PFSK-1 (cell line): ENCODE measurements around the gene CHID1.

ENCODE experiments used
- FOXP2 ChIP-seq: optimal IDR thresholded peaks from 2 replicates; pipeline ENCODE3; 2011; ENCODE audit warnings: borderline replicate concordance, control low read depth, inconsistent platforms; ENCODE audit not compliant: insufficient read depth; ENCODE audit errors: extremely low read length, extremely low read depth
- POLR2AphosphoS5 ChIP-seq: IDR thresholded peaks from 2 replicates; pipeline ENCODE4 v1.6.1; 2012; ENCODE audit warnings: low read depth, mild to moderate bottlenecking, control low read depth, low read length, moderate library complexity
- SIN3A ChIP-seq: IDR thresholded peaks from 2 replicates; pipeline ENCODE4 v1.6.1; 2012; ENCODE audit warnings: mild to moderate bottlenecking, low read length, moderate library complexity, borderline replicate concordance; ENCODE audit not compliant: insufficient read depth
- TAF1 ChIP-seq: IDR thresholded peaks from 2 replicates; pipeline ENCODE4 v1.6.1; 2012; ENCODE audit warnings: low read length, control low read depth, borderline replicate concordance; ENCODE audit not compliant: insufficient read depth
- TF ChIP-seq, protein P1 (sequence below), 2 experiments: IDR thresholded peaks; 2 replicates each; pipeline versions ENCODE4 v1.6.1 to v1.8.0; 2011 to 2012; ENCODE audit warnings: low read depth in 2 of 2, low read length in 2 of 2, control low read depth in 1 of 2, inconsistent platforms in 1 of 2, mild to moderate bottlenecking in 1 of 2, moderate library complexity in 1 of 2; ENCODE audit not compliant: insufficient read depth in 1 of 2

CHID1 gene

DNA sequence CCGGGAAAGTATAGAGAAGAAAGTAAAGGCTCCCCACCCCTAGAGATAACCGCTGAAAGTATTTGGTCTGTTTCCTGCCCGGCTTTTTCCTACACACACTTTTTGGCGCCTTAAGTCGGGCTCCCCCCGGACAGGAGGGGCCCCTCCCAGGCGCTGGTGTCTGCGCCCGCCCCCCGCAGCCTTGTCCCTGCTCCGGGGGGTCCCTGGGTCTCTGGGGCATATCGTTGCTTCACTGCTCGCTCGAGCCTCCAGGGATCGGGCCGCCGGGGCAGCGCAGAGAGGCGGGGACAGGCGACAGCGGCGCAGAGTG, 83.8 kb downstream of the CHID1 start:
- TF ChIP-seq SIN3A (no peak), FOXP2 (no peak), TAF1 (no peak), POLR2AphosphoS5 (no peak)
- TF ChIP-seq, protein P1, sequence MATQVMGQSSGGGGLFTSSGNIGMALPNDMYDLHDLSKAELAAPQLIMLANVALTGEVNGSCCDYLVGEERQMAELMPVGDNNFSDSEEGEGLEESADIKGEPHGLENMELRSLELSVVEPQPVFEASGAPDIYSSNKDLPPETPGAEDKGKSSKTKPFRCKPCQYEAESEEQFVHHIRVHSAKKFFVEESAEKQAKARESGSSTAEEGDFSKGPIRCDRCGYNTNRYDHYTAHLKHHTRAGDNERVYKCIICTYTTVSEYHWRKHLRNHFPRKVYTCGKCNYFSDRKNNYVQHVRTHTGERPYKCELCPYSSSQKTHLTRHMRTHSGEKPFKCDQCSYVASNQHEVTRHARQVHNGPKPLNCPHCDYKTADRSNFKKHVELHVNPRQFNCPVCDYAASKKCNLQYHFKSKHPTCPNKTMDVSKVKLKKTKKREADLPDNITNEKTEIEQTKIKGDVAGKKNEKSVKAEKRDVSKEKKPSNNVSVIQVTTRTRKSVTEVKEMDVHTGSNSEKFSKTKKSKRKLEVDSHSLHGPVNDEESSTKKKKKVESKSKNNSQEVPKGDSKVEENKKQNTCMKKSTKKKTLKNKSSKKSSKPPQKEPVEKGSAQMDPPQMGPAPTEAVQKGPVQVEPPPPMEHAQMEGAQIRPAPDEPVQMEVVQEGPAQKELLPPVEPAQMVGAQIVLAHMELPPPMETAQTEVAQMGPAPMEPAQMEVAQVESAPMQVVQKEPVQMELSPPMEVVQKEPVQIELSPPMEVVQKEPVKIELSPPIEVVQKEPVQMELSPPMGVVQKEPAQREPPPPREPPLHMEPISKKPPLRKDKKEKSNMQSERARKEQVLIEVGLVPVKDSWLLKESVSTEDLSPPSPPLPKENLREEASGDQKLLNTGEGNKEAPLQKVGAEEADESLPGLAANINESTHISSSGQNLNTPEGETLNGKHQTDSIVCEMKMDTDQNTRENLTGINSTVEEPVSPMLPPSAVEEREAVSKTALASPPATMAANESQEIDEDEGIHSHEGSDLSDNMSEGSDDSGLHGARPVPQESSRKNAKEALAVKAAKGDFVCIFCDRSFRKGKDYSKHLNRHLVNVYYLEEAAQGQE (IDR thresholded peaks at IDR 0.05; ENCODE audit: insufficient read depth in 1 of 2, low read depth in 2 of 2, low read length in 2 of 2) = no peak

DNA sequence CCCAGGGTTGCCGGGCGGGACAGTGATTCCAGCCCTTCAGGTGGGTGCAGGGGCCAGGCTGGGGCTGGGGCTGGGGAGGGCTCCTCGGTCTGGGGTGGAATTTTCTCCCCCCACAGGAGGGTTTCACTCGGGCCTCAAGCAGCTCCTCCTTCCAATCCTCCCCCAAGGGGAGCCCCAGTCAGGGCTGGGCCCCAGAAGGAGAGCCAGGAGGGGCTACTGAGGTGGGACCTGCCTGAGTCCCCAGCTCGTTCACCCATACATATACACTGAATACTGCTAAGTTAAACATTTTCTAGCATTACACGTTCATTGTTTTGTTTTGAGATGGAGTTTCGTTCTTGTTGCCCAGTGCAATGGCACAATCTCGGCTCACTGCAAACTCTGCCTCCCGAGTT, 84.4 kb downstream of the CHID1 start:
- no peak for TF ChIP-seq TAF1
- TF ChIP-seq POLR2AphosphoS5 = no peak
- no peak for TF ChIP-seq SIN3A
- no peak for TF ChIP-seq FOXP2
- TF ChIP-seq, protein P1 (IDR thresholded peaks at IDR 0.05; ENCODE audit: insufficient read depth in 1 of 2, low read depth in 2 of 2, low read length in 2 of 2) = no peak

DNA sequence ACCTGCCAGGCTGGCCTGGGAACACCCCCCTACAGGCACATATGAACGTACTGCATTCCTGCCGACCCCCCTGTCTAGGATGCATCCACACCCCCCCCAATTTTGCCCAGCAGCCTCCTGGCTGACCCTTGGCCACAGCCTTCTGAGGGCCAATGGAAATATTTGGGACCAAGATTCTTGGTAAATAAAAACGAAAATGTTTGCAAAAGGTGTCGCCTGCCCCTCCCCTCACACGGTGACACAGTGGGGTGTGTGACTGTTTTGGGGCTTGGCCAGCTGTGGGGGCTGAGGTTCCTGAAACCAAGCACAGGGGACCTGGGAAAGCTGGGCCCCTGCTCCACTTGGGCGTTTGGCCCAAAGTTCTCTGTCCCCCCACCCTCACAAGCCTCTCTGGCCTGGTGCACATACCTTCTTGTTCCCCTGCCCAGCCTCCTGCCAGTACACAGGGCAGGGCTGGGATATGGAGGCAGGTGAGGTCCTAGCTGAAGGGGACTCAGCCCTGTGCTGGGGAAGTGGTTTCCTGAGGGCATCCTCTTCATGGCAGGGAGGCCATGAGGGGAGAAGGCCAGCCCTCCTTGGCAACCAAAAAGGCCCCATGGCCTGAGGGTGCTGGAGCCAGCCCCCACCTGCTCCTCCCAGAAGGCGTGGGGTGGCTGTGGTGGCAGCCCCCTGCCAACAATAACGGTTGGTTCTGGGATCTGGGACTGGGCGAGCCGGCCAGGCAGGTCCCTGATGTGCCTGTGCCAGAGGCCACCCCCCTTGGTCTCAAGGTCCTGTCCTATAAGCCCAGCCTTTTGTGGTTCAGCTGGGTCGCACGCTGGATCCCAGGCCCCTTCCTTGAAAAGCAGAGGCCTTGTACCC, 85.0 kb downstream of the CHID1 start:
- TF ChIP-seq SIN3A = no peak
- TF ChIP-seq FOXP2 = no peak
- TF ChIP-seq, protein P1 (IDR thresholded peaks at IDR 0.05; ENCODE audit: insufficient read depth in 1 of 2, low read depth in 2 of 2, low read length in 2 of 2) = no peak
- TF ChIP-seq TAF1 = no peak
- no peak; the same call in 1 of the 2 replicates for TF ChIP-seq POLR2AphosphoS5

DNA sequence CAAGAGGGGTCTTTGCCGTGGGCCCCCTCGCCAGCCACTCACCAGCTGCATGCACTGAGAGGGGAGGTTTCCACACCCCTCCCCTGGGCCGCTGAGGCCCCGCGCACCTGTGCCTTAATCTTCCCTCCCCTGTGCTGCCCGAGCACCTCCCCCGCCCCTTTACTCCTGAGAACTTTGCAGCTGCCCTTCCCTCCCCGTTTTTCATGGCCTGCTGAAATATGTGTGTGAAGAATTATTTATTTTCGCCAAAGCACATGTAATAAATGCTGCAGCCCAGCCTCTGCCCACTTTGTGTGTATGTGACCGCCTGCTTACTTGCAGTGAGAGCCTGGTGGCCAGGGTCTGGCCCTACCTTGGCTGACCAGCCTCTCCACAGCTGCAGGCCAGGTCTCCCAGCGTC, 85.7 kb downstream of the CHID1 start:
- no peak for TF ChIP-seq SIN3A
- TF ChIP-seq POLR2AphosphoS5 = no peak
- no peak for TF ChIP-seq TAF1
- no peak for TF ChIP-seq FOXP2
- TF ChIP-seq, protein P1 (IDR thresholded peaks at IDR 0.05; ENCODE audit: insufficient read depth in 1 of 2, low read depth in 2 of 2, low read length in 2 of 2) = no peak
